HEK293 (cell line): ENCODE measurements around the gene PLS1.

Source experiments
- CTCF ChIA-PET: fragments of 350-600 bp; formaldehyde crosslinking; extraction: SDS; loops from one replicate; lab custom pipeline; 2021; ENCODE audit warnings: antibody characterized with exemption; lab: Yijun Ruan, JAX
- POLR2A ChIA-PET: fragments of 300-600 bp; formaldehyde crosslinking; extraction: SDS; loops from one replicate; lab custom pipeline; 2020; ENCODE audit warnings: antibody characterized with exemption, inconsistent platforms; lab: Yijun Ruan, JAX
- H3K27ac ChIP-seq: fragments of 200-500 bp; sonication (Bioruptor generic); 2 replicates; pipeline ENCODE4 v1.5.1; 2014; ENCODE audit warnings: low read depth, low read length, control low read depth, inconsistent platforms; ENCODE audit errors: extremely low read depth
- H3K36me3 ChIP-seq, 2 experiments: fragments of 200-500 bp in 1 of 2; sonication (Bioruptor generic) in 1 of 2; 1 replicate in 1 of 2; 2 replicates in 1 of 2; pipeline ENCODE4 v1.5.1; 2014 to 2017; ENCODE audit warnings: inconsistent platforms in 2 of 2, low read length in 2 of 2; ENCODE audit not compliant: control insufficient read depth in 2 of 2, insufficient read depth in 1 of 2
- H3K4me1 ChIP-seq: fragments of 200-500 bp; sonication (Bioruptor generic); 2 replicates; pipeline ENCODE4 v1.5.1; 2014; ENCODE audit warnings: mild to moderate bottlenecking, low read length, inconsistent platforms; ENCODE audit not compliant: control insufficient read depth, insufficient read depth
- H3K4me3 ChIP-seq: 2 replicates; pipeline ENCODE4 v1.5.1; 2011; ENCODE audit warnings: low read depth, mild to moderate bottlenecking, control low read depth, low read length, moderate library complexity
- H3K9me3 ChIP-seq: fragments of 200-500 bp; sonication (Bioruptor generic); 2 replicates; pipeline ENCODE4 v1.5.1; 2014; ENCODE audit warnings: low read depth, low read length, inconsistent platforms; ENCODE audit not compliant: control insufficient read depth, insufficient read depth
- FEZF1 ChIP-seq: fragments of 450-650 bp; formaldehyde crosslinking; IDR thresholded peaks from 2 replicates; pipeline ENCODE4 v1.5.1; 2016; ENCODE audit warnings: missing biosample characterization, missing genetic modification characterization
- GLIS2 ChIP-seq: fragments of 450-650 bp; formaldehyde crosslinking; IDR thresholded peaks from 2 replicates; pipeline ENCODE4 v1.5.1; 2016; ENCODE audit warnings: missing biosample characterization, missing genetic modification characterization
- KLF10 ChIP-seq: fragments of 450-650 bp; IDR thresholded peaks from 2 replicates; pipeline ENCODE4 v1.5.1; 2018; ENCODE audit warnings: missing biosample characterization, mild to moderate bottlenecking, missing genetic modification characterization
- SETDB1 ChIP-seq: IDR thresholded peaks from one replicate; pipeline ENCODE4 v1.6.1; 2017; ENCODE audit warnings: mild to moderate bottlenecking, low read length, moderate library complexity, mixed read lengths; ENCODE audit not compliant: insufficient read length
- ZEB2 ChIP-seq: fragments of 450-650 bp; formaldehyde crosslinking; IDR thresholded peaks from 2 replicates; pipeline ENCODE4 v1.5.1; 2016; ENCODE audit warnings: missing biosample characterization, missing genetic modification characterization
- ZIC2 ChIP-seq: fragments of 450-650 bp; formaldehyde crosslinking; IDR thresholded peaks from 2 replicates; pipeline ENCODE4 v1.5.1; 2016; ENCODE audit warnings: missing biosample characterization, missing genetic modification characterization
- ZNF112 ChIP-seq: fragments of 450-650 bp; formaldehyde crosslinking; IDR thresholded peaks from 2 replicates; pipeline ENCODE4 v1.5.0; 2017; ENCODE audit warnings: missing biosample characterization, missing genetic modification characterization
- ZNF19 ChIP-seq: fragments of 450-650 bp; formaldehyde crosslinking; IDR thresholded peaks from 2 replicates; pipeline ENCODE4; 2016; ENCODE audit warnings: missing biosample characterization, missing genetic modification characterization, low read depth
- ZNF311 ChIP-seq: fragments of 450-650 bp; formaldehyde crosslinking; IDR thresholded peaks from 2 replicates; pipeline ENCODE4 v1.5.1; 2017; ENCODE audit warnings: missing biosample characterization, missing genetic modification characterization, borderline replicate concordance
- ZNF341 ChIP-seq: fragments of 450-650 bp; formaldehyde crosslinking; IDR thresholded peaks from 2 replicates; pipeline ENCODE4; 2016; ENCODE audit warnings: low read depth, missing biosample characterization, missing genetic modification characterization
- ZNF366 ChIP-seq: fragments of 450-650 bp; formaldehyde crosslinking; conservative IDR thresholded peaks from 2 replicates; pipeline ENCODE4 v1.5.1; 2016; ENCODE audit warnings: missing biosample characterization, missing genetic modification characterization
- ZNF391 ChIP-seq: fragments of 450-650 bp; formaldehyde crosslinking; IDR thresholded peaks from 2 replicates; pipeline ENCODE4 v1.5.1; 2016; ENCODE audit warnings: low read depth, missing biosample characterization, missing genetic modification characterization, borderline replicate concordance
- ZNF394 ChIP-seq: fragments of 450-650 bp; formaldehyde crosslinking; IDR thresholded peaks from 2 replicates; pipeline ENCODE4 v1.5.1; 2016; ENCODE audit warnings: missing biosample characterization, missing genetic modification characterization, mild to moderate bottlenecking, moderate library complexity, borderline replicate concordance
- ZNF48 ChIP-seq: fragments of 450-650 bp; formaldehyde crosslinking; IDR thresholded peaks from 2 replicates; pipeline ENCODE4 v1.5.1; 2016; ENCODE audit warnings: missing biosample characterization, missing genetic modification characterization
- ZNF548 ChIP-seq: fragments of 450-650 bp; formaldehyde crosslinking; IDR thresholded peaks from 2 replicates; pipeline ENCODE4 v1.5.1; 2016; ENCODE audit warnings: missing biosample characterization, missing genetic modification characterization
- ZNF571 ChIP-seq: fragments of 450-650 bp; formaldehyde crosslinking; IDR thresholded peaks from 2 replicates; pipeline ENCODE4 v1.5.0; 2017; ENCODE audit warnings: missing biosample characterization, missing genetic modification characterization
- ZNF624 ChIP-seq: fragments of 450-650 bp; formaldehyde crosslinking; IDR thresholded peaks from 2 replicates; pipeline ENCODE4 v1.5.1; 2017; ENCODE audit warnings: missing biosample characterization, missing genetic modification characterization
- ZNF76 ChIP-seq: fragments of 450-650 bp; formaldehyde crosslinking; IDR thresholded peaks from 2 replicates; pipeline ENCODE4; 2016; ENCODE audit warnings: low read depth, missing biosample characterization, missing genetic modification characterization, borderline replicate concordance
- ZNF791 ChIP-seq: fragments of 450-650 bp; formaldehyde crosslinking; IDR thresholded peaks from 2 replicates; pipeline ENCODE4 v1.5.1; 2016; ENCODE audit warnings: missing biosample characterization, missing genetic modification characterization
- ZSCAN30 ChIP-seq: fragments of 450-650 bp; IDR thresholded peaks from 2 replicates; pipeline ENCODE4 v1.5.1; 2018; ENCODE audit warnings: missing biosample characterization, mild to moderate bottlenecking, missing genetic modification characterization, moderate library complexity
- TF ChIP-seq, protein P1 (sequence below): fragments of 450-650 bp; formaldehyde crosslinking; IDR thresholded peaks from 2 replicates; pipeline ENCODE4 v1.5.1; 2017; ENCODE audit warnings: missing biosample characterization, missing genetic modification characterization
- TF ChIP-seq, protein P2 (sequence below): fragments of 450-650 bp; formaldehyde crosslinking; IDR thresholded peaks from 2 replicates; pipeline ENCODE4 v1.5.1; 2016; ENCODE audit warnings: missing biosample characterization, missing genetic modification characterization

The PLS1 gene

DNA sequence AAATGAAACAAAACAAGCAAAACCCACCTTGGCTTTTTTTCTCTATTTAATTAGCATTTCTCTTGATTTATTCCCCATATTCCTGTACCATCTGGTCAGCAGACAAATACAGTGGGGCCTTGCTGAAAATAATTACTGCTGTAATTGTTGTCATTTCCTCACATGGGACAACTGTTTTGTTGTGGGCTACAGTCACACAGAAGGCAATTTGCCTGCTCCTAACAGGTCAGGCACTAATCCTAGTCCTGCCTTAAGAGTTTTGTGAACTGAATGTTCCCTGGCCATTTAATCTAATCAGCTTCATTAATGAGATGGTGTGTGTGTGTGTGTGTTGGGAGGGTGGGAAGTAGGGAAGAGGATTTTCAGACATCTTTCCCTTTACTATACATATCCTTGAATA is 139.3 kb downstream of the PLS1 start:
- POLR2A ChIA-PET, result no interaction called here

DNA sequence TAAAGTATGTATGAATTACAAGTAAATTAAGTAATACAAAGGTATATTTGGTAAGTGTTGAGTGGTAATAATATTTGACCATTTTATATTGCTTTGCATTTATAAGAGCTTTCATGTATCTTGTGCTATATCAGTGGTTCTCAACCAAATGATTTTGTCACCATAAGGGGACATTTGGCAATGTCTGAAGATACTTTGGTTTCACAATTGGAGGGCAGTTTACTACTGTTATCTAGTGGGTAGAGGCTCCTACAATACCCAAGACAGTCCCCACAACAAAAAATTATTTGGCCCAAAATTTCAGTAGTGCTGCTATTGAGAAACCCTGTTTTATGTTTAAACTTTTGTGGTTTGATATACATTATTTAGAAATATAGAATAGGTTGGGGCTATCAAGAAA is 142.2 kb downstream of the PLS1 start:
- POLR2A ChIA-PET, result no interaction called here
- Histone ChIP-seq H3K4me3 (no peak overlapping the region), H3K9me3 (no peaks in the 10 kb centered on the region), H3K4me1 (no peaks in the 10 kb centered on the region), H3K36me3 (no peaks in the 10 kb centered on the region)
- CTCF ChIA-PET, result no interaction called here
- TF ChIP-seq ZNF341 (tag by site-specific recombination) (no peak), ZNF311 (tag by site-specific recombination) (no peak), ZSCAN30 (no peak), ZNF548 (tag by site-specific recombination) (no peak), ZNF394 (no peak), KLF10 (no peak), ZNF76 (tag by site-specific recombination) (no peak), ZEB2 (tag by site-specific recombination) (no peak), ZNF366 (tag by site-specific recombination) (no peak), ZNF391 (tag by site-specific recombination) (no peak), ZNF48 (no peak), ZIC2 (tag by site-specific recombination) (no peak), SETDB1 (no peak), ZNF791 (tag by site-specific recombination) (no peak), ZNF571 (tag by site-specific recombination) (no peak)
- TF ChIP-seq, protein P1, sequence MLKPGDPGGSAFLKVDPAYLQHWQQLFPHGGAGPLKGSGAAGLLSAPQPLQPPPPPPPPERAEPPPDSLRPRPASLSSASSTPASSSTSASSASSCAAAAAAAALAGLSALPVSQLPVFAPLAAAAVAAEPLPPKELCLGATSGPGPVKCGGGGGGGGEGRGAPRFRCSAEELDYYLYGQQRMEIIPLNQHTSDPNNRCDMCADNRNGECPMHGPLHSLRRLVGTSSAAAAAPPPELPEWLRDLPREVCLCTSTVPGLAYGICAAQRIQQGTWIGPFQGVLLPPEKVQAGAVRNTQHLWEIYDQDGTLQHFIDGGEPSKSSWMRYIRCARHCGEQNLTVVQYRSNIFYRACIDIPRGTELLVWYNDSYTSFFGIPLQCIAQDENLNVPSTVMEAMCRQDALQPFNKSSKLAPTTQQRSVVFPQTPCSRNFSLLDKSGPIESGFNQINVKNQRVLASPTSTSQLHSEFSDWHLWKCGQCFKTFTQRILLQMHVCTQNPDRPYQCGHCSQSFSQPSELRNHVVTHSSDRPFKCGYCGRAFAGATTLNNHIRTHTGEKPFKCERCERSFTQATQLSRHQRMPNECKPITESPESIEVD (tag by site-specific recombination), result no peak
- TF ChIP-seq, protein P2, sequence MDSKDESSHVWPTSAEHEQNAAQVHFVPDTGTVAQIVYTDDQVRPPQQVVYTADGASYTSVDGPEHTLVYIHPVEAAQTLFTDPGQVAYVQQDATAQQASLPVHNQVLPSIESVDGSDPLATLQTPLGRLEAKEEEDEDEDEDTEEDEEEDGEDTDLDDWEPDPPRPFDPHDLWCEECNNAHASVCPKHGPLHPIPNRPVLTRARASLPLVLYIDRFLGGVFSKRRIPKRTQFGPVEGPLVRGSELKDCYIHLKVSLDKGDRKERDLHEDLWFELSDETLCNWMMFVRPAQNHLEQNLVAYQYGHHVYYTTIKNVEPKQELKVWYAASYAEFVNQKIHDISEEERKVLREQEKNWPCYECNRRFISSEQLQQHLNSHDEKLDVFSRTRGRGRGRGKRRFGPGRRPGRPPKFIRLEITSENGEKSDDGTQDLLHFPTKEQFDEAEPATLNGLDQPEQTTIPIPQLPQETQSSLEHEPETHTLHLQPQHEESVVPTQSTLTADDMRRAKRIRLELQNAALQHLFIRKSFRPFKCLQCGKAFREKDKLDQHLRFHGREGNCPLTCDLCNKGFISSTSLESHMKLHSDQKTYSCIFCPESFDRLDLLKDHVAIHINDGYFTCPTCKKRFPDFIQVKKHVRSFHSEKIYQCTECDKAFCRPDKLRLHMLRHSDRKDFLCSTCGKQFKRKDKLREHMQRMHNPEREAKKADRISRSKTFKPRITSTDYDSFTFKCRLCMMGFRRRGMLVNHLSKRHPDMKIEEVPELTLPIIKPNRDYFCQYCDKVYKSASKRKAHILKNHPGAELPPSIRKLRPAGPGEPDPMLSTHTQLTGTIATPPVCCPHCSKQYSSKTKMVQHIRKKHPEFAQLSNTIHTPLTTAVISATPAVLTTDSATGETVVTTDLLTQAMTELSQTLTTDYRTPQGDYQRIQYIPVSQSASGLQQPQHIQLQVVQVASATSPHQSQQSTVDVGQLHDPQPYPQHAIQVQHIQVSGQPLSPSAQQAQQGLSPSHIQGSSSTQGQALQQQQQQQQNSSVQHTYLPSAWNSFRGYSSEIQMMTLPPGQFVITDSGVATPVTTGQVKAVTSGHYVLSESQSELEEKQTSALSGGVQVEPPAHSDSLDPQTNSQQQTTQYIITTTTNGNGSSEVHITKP (tag by site-specific recombination), result no peak
- TF ChIP-seq, all 188 proteins: peak for 0
- no peak overlapping the region for H3K27ac ChIP-seq

More for the DNA sequence above, 139.3 kb downstream of the PLS1 start:
- Histone ChIP-seq H3K4me3 (no peak overlapping the region), H3K9me3 (no peaks in the 10 kb centered on the region), H3K36me3 (no peaks in the 10 kb centered on the region), H3K4me1 (no peaks in the 10 kb centered on the region), H3K27ac (no peak overlapping the region)
- CTCF ChIA-PET, result no interaction called here
- TF ChIP-seq FEZF1 (tag by site-specific recombination) (no peak), ZNF112 (tag by site-specific recombination) (no peak), ZNF391 (tag by site-specific recombination) (no peak), ZNF624 (tag by site-specific recombination) (no peak), ZNF19 (tag by site-specific recombination) (no peak), GLIS2 (tag by site-specific recombination) (no peak)
